Fibroblast of villous mesenchyme (primary cell): ENCODE measurements around the gene ASB9. TPM values are rescaled to one million over a fixed set of nuclear protein-coding genes. Genes with fewer than 3 reads are reported as not detected.
A peak's percentile ranks its signal among the peaks of the same experiment; 100 is the strongest.

Experiments
- DNase-seq: peaks from one replicate; pipeline ENCODE4 v3.0.0-alpha.2; 2010; ENCODE audit warnings: low read depth
- H3K4me3 ChIP-seq: 2 replicates; pipeline ENCODE4 v1.5.1; 2011; ENCODE audit warnings: low read depth, mild to moderate bottlenecking, low read length
- total RNA-seq: library from RNA; depleted of rRNA; stranded (reverse); fragments of >200 nt; gene quantifications from 2 replicates; pipeline ENCODE4 v1.2.3, GENCODE V29; 2012
- TF ChIP-seq, protein P1 (sequence below): IDR thresholded peaks from 2 replicates; pipeline ENCODE4 v1.5.1; 2012; ENCODE audit warnings: low read depth, mild to moderate bottlenecking, low read length; ENCODE audit not compliant: insufficient read depth

The ASB9 gene
- total RNA-seq, 1 donor, result 2.6 TPM

DNA sequence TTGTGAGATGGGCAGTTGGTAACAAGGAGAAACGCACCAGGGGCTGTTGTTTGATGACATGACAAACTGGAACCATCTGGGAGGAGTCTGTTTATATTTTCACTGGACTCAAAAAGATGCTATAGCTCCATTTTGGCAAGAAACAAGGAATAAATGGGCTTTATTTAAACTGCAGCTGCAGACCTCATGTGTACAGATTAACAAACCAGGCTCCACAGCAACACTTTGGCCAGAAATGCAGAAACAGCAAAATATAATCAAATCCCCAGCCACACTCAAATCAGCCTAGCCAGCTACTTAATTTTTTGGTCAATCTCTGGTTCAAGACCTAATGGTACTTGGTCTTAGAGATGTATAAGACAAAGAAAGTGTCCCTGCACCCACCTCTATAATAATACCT, 52.7 kb downstream of the ASB9 start:
- TF ChIP-seq, protein P1, sequence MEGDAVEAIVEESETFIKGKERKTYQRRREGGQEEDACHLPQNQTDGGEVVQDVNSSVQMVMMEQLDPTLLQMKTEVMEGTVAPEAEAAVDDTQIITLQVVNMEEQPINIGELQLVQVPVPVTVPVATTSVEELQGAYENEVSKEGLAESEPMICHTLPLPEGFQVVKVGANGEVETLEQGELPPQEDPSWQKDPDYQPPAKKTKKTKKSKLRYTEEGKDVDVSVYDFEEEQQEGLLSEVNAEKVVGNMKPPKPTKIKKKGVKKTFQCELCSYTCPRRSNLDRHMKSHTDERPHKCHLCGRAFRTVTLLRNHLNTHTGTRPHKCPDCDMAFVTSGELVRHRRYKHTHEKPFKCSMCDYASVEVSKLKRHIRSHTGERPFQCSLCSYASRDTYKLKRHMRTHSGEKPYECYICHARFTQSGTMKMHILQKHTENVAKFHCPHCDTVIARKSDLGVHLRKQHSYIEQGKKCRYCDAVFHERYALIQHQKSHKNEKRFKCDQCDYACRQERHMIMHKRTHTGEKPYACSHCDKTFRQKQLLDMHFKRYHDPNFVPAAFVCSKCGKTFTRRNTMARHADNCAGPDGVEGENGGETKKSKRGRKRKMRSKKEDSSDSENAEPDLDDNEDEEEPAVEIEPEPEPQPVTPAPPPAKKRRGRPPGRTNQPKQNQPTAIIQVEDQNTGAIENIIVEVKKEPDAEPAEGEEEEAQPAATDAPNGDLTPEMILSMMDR, result no peak
- no peak overlapping the region for H3K4me3 ChIP-seq
- DNase-seq, result no peak

DNA sequence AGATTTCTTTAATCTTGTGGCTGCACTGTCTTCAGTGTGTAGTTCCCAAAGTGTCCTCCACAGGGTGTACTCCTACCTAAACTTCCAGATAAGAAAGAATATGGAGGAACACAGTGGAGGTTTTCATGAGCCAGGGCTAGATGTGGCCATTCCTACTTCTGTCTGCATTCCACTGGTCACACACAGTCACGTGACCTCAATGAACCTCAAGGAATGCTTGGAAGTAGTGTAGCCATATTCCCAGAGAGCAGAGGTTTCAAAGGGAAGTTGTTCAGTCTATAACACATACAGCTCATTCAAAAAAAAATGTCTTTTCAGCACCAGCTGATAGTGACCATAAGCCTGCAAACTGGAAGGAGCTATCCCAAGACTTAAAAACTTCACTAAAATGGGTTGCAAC, 53.6 kb downstream of the ASB9 start:
- TF ChIP-seq, protein P1, result no peak
- no peak overlapping the region for H3K4me3 ChIP-seq
- no peak for DNase-seq

DNA sequence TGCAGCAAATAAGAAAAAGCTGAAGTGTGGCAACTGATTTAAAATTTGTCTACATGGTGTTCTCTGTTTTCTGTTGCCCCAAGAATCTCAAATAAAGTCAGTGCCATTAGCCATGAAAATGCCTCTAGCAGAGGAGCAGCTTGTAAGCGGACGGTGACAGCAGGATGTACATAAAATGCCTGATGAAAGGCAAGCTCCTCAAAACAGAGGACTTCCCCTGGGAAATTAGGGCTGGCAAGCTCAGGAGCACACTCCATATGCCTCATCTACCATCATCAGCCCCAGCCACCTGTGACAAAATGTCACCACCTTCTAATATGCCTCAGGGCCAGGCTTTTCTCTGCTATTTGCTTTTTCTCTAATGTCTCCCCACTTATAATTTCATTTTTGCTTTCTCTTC, 54.5 kb downstream of the ASB9 start:
- no peak overlapping the region for H3K4me3 ChIP-seq
- DNase-seq, result no peak
- TF ChIP-seq, protein P1, result no peak

DNA sequence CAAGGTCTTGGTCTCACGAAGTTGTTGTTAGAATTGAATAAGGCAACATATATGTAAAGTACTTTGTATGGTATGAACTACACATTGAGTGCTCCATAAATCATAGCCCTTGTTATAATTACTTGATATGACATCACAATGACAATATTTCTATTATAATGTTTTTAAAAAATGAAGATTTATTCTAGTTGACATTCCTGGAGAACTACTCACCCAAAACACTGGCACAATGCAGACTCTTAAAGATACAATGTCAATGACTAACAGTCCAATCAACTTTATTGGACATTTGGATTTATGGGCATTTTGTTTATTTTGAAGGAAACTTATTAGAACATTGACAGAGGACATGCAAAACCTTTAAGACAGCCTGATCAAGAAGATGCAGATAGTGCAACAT, 55.3 kb downstream of the ASB9 start:
- DNase-seq, result peak; percentile 9
- TF ChIP-seq, protein P1, result no peak
- H3K4me3 ChIP-seq, result no peak overlapping the region

DNA sequence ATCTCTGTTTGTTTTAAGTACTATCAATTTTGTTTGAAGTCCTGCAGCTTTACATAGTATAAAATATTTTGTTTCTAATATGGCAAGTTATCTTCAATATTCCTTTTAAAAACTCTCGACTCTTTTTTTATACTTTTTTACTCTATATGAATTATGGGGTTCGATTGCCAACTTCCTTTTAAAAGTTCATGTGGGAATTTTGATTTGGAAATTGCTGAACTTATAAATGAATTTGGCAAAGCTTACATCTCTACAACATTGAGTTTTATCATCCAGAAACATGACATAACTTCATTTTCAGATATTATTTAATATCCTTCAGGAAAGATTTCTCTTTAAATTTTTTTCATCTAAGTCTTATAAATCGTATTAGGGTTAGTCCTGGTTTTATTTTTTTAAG, 60.8 kb downstream of the ASB9 start:
- no peak for DNase-seq
- no peak overlapping the region for H3K4me3 ChIP-seq
- TF ChIP-seq, protein P1, result no peak

DNA sequence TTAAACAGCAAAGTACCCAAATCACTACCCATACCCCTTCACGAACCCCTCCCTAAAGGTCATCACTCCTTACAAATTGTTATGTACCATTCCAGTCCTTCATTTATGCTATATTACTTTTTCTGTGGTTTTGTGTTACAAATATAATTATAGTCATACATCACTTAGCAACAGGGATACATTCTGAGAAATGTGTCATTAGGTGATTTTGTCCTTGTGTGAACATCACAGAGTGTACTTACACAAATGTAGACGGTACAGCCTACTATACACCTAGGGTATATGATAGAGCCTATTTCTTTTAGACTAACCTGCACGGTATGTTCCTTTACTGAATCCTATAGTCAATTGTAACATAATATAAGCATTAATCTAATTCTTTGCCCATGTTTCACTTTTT, 61.9 kb downstream of the ASB9 start:
- DNase-seq, result no peak
- TF ChIP-seq, protein P1, result no peak
- no peak overlapping the region for H3K4me3 ChIP-seq

DNA sequence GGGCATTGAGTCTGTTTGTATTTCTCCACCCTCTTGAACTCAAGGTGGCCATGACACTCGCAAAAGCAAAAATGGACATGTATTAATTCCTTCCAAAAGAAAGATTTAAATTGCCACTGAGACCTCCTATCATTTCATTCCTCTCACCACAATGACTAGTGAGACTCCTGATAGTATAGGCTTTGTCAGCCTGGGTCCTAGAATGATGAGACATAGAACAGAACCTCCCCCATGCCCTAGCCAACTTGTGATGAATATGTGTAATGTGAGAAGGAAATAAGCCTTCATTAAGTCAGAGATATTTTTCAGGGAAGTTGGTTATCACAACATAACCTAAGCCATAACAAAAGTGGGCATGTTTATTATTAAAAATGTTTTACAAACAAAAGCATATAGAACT, 62.5 kb downstream of the ASB9 start:
- DNase-seq, result no peak
- TF ChIP-seq, protein P1, result no peak
- H3K4me3 ChIP-seq, result no peak overlapping the region
